ENCODE results near the gene PROB1.

The PROB1 gene

GRCh38 chr5:139431706-139432105, 36.8 kb upstream of the PROB1 start:
- TF ChIP-seq, protein P1, sequence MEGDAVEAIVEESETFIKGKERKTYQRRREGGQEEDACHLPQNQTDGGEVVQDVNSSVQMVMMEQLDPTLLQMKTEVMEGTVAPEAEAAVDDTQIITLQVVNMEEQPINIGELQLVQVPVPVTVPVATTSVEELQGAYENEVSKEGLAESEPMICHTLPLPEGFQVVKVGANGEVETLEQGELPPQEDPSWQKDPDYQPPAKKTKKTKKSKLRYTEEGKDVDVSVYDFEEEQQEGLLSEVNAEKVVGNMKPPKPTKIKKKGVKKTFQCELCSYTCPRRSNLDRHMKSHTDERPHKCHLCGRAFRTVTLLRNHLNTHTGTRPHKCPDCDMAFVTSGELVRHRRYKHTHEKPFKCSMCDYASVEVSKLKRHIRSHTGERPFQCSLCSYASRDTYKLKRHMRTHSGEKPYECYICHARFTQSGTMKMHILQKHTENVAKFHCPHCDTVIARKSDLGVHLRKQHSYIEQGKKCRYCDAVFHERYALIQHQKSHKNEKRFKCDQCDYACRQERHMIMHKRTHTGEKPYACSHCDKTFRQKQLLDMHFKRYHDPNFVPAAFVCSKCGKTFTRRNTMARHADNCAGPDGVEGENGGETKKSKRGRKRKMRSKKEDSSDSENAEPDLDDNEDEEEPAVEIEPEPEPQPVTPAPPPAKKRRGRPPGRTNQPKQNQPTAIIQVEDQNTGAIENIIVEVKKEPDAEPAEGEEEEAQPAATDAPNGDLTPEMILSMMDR (conservative IDR thresholded peaks at IDR 0.05; ENCODE audit: low read depth, low read length), result no peak
- no peak overlapping the region for H3K4me3 ChIP-seq (ENCODE audit: low read depth, low read length)
- DNase-seq (ENCODE audit: low read depth), result no peak

- no peak overlapping the region for H3K4me3 ChIP-seq (ENCODE audit: low read depth, low read length)
- TF ChIP-seq, protein P1 (conservative IDR thresholded peaks at IDR 0.05; ENCODE audit: low read depth, low read length), result no peak
- no peak for DNase-seq (ENCODE audit: low read depth)
These were observed 35.1 kb upstream of the PROB1 start for GRCh38 chr5:139430015-139430414.

GRCh38 chr5:139426203-139426885, 31.4 kb upstream of the PROB1 start:
- no peak overlapping the region for H3K4me3 ChIP-seq (ENCODE audit: low read depth, low read length)
- TF ChIP-seq, protein P1 (conservative IDR thresholded peaks at IDR 0.05; ENCODE audit: low read depth, low read length), result no peak
- no peak for DNase-seq (ENCODE audit: low read depth)

DNA sequence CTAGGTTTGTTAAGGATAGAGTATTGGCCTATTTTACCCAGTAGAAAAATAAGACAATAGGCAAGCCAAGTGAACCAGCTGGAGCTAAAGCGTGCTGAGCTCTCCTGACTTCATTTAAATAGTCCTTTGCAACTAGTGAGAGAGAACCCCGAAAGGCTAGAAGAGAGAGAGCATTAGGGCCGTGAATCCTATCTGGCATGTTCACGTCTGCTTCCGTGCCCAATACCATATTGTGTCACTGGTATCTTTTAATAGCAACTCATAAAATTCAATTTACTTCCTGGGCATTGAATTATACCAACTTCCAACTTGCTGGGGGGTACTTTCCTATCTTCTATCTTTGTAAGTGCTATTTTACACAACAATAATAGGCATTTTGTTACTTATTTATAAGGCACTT, 30.6 kb upstream of the PROB1 start:
- TF ChIP-seq, protein P1 (conservative IDR thresholded peaks at IDR 0.05; ENCODE audit: low read depth, low read length), result no peak
- DNase-seq (ENCODE audit: low read depth), result no peak
- no peak overlapping the region for H3K4me3 ChIP-seq (ENCODE audit: low read depth, low read length)

GRCh38 chr5:139422307-139422893, 27.5 kb upstream of the PROB1 start:
- TF ChIP-seq, protein P1 (conservative IDR thresholded peaks at IDR 0.05; ENCODE audit: low read depth, low read length), result peak; percentile 86
- DNase-seq (ENCODE audit: low read depth), result peak; percentile 89
- H3K4me3 ChIP-seq (ENCODE audit: low read depth, low read length), result no peak overlapping the region

GRCh38 chr5:139419226-139420192, 24.6 kb upstream of the PROB1 start:
- DNase-seq (ENCODE audit: low read depth), result no peak
- no peak overlapping the region for H3K4me3 ChIP-seq (ENCODE audit: low read depth, low read length)
- TF ChIP-seq, protein P1 (conservative IDR thresholded peaks at IDR 0.05; ENCODE audit: low read depth, low read length), result no peak
